Cardiac fibroblast (primary cell): ENCODE results near the gene SNX21.

Source experiments
- DNase-seq, 2 donors: peaks; one replicate each; pipeline versions ENCODE4 v3.0.0 to v3.0.0-alpha.2; 2010; ENCODE audit warnings: low read depth in 2 of 2
- H3K4me3 ChIP-seq, 2 donors: replicated peaks in 1 of 2; 1 replicate in 1 of 2; 2 replicates in 1 of 2; pipeline ENCODE4 v1.5.1; 2011; ENCODE audit warnings: low read depth in 2 of 2, low read length in 2 of 2, mild to moderate bottlenecking in 2 of 2, moderate library complexity in 1 of 2
- CTCF ChIP-seq: IDR thresholded peaks from one replicate; pipeline ENCODE4 v1.5.1; 2011; ENCODE audit warnings: low read depth, mild to moderate bottlenecking, low read length, inconsistent platforms

Gene SNX21

GRCh38 chr20:45857882-45858216 is 24.2 kb downstream of the SNX21 start:
- no peak for DNase-seq
- no peak for TF ChIP-seq CTCF
- H3K4me3 ChIP-seq = peak overlapping the region; percentile 63 to 86

- DNase-seq = no peak
- no peak overlapping the region for H3K4me3 ChIP-seq
- TF ChIP-seq CTCF = no peak
Measured at GRCh38 chr20:45859916-45860315, 26.3 kb downstream of the SNX21 start.

- DNase-seq = no peak
- TF ChIP-seq CTCF = no peak
Measured at GRCh38 chr20:45860560-45861220, 27.1 kb downstream of the SNX21 start.

GRCh38 chr20:45861221-45862075 is 27.8 kb downstream of the SNX21 start:
- DNase-seq = peak in 1 of 2 donors; percentile 30
- H3K4me3 ChIP-seq = no peak overlapping the region
- no peak for TF ChIP-seq CTCF

More at GRCh38 chr20:45860560-45861220, 27.1 kb downstream of the SNX21 start:
- H3K4me3 ChIP-seq = no peak overlapping the region

- no peak for DNase-seq
- no peak for TF ChIP-seq CTCF
- H3K4me3 ChIP-seq = no peak overlapping the region
Measured at GRCh38 chr20:45863543-45864470, 30.2 kb downstream of the SNX21 start.

GRCh38 chr20:45866454-45866853 is 32.9 kb downstream of the SNX21 start:
- no peak for DNase-seq
- H3K4me3 ChIP-seq = no peak overlapping the region
- TF ChIP-seq CTCF = no peak
